Testis (tissue), 5 donors: ENCODE measurements around the gene CCDC200. TPM values are rescaled to one million over a fixed set of nuclear protein-coding genes. Genes with fewer than 3 reads are reported as not detected.
"Not testable (repeated sequence)": the region's sequence is repeated elsewhere in the genome, so short reads cannot be mapped to it uniquely, and the experiment has no call there.

Experiments used
- DNase-seq: peaks from one replicate; pipeline ENCODE4 v3.0.0-alpha.2; 2019
- H3K27ac ChIP-seq, 2 donors: fragments of 200-600 bp; sonication (generic); one replicate each; pipeline ENCODE4 v1.5.1; 2019
- H3K27me3 ChIP-seq: fragments of 200-600 bp; sonication (generic); one replicate; pipeline ENCODE4 v1.5.1; 2019
- H3K36me3 ChIP-seq: fragments of 200-600 bp; sonication (generic); one replicate; pipeline ENCODE4 v1.5.1; 2017; ENCODE audit warnings: low read depth; ENCODE audit errors: missing control alignments
- H3K4me1 ChIP-seq: fragments of 200-600 bp; sonication (generic); one replicate; pipeline ENCODE4 v1.5.1; 2019
- H3K4me3 ChIP-seq, 2 donors: fragments of 200-600 bp; sonication (generic); one replicate each; pipeline ENCODE4 v1.5.1; 2017 to 2019
- H3K9me3 ChIP-seq: fragments of 200-600 bp; sonication (generic); one replicate; pipeline ENCODE4 v1.5.1; 2017
- WGBS, 2 donors: methylation state at CpG; one replicate each; pipeline ENCODE4 v1.1.5; 2018; 5-methylcytosine and 5-hydroxymethylcytosine counted together
- intact Hi-C: fragments of 100-400 bp; cut with DNase I; formaldehyde crosslinking; loops from one replicate; pipeline ENCODE4 v1.15.1; 2023; ENCODE audit warnings: low total_unique reads
- long read RNA-seq, 2 donors: transcript quantifications; one replicate each; lab custom pipeline, GENCODE V29; 2026
- polyA plus RNA-seq: library from polyadenylated mRNA; stranded (reverse); fragments of 350-450 nt; fragmentation: Illumina TruSeq; extraction: RNeasy Lipid Tissue Mini Kit (QIAGEN cat#74804); gene quantifications from one replicate; pipeline ENCODE4 v1.2.3, GENCODE V29; 2014; ENCODE audit warnings: low read depth, low replicate concordance; ENCODE audit not compliant: insufficient read depth
- total RNA-seq, 2 donors: library from RNA; depleted of rRNA; stranded (reverse); fragments of >200 nt; gene quantifications; one replicate each; pipeline ENCODE4 v1.2.3, GENCODE V29; 2016

The CCDC200 gene
- total RNA-seq (100 to 1,000 TPM in 1 of 2 donors, 10 to 100 TPM in 1; 22.6 to 147 TPM), polyA plus RNA-seq (91.1 TPM)
- long read RNA-seq, donor 1: 0 reads
- long read RNA-seq, donor 2: 0 reads

GRCh38 chr17:43228020-43228782 lies at the start of gene CCDC200:
CCDC200 (minus strand) TSS chr17:43228623; CDS start chr17:43228554, 69 bp downstream.
- H3K36me3 ChIP-seq, intact Hi-C loops, H3K4me1 ChIP-seq, H3K4me3 ChIP-seq, H3K27ac ChIP-seq, DNase-seq, H3K9me3 ChIP-seq, H3K27me3 ChIP-seq: not testable (repeated sequence)
- no CpG with 5 or more reads among the region's 7 CpGs for WGBS, 2 donors

- H3K4me1 ChIP-seq, intact Hi-C loops, H3K36me3 ChIP-seq, H3K9me3 ChIP-seq, H3K27ac ChIP-seq, DNase-seq, H3K4me3 ChIP-seq, H3K27me3 ChIP-seq: not testable (repeated sequence)
- WGBS, 2 donors: no CpG with 5 or more reads among the region's 30 CpGs
These were observed 44.5 kb upstream of the CCDC200 start for GRCh38 chr17:43272914-43273313.

GRCh38 chr17:43272483-43272882 lies 44.1 kb upstream of the CCDC200 start:
- H3K4me3 ChIP-seq, H3K27me3 ChIP-seq, H3K4me1 ChIP-seq, intact Hi-C loops, H3K27ac ChIP-seq, H3K36me3 ChIP-seq, DNase-seq, H3K9me3 ChIP-seq: not testable (repeated sequence)
- WGBS, 2 donors: no CpG with 5 or more reads among the region's 12 CpGs

GRCh38 chr17:43270552-43271504 lies 42.4 kb upstream of the CCDC200 start:
- H3K4me1 ChIP-seq, H3K4me3 ChIP-seq, intact Hi-C loops, H3K27ac ChIP-seq, H3K27me3 ChIP-seq, H3K36me3 ChIP-seq, DNase-seq, H3K9me3 ChIP-seq: not testable (repeated sequence)
- no CpG with 5 or more reads among the region's 43 CpGs for WGBS, 2 donors

- 9 to 14% methylated on average over 17 to 18 of the region's 23 CpGs for WGBS, 2 donors
These were observed 18.0 kb upstream of the CCDC200 start for GRCh38 chr17:43246456-43246855.

GRCh38 chr17:43240596-43241352 lies 12.4 kb upstream of the CCDC200 start:
- H3K4me3 ChIP-seq, H3K27me3 ChIP-seq, DNase-seq, intact Hi-C loops, H3K36me3 ChIP-seq, H3K9me3 ChIP-seq, H3K4me1 ChIP-seq, H3K27ac ChIP-seq: not testable (repeated sequence)
- WGBS, 2 donors: no CpG with 5 or more reads among the region's 34 CpGs

More at GRCh38 chr17:43246456-43246855, 18.0 kb upstream of the CCDC200 start:
- H3K27me3 ChIP-seq, H3K4me1 ChIP-seq, H3K4me3 ChIP-seq, H3K9me3 ChIP-seq, DNase-seq, intact Hi-C loops, H3K36me3 ChIP-seq: not testable (repeated sequence)
- H3K27ac ChIP-seq: peak overlapping the region in 1 of 2 donors; percentile 70

- H3K9me3 ChIP-seq, H3K4me3 ChIP-seq, DNase-seq, H3K27ac ChIP-seq, H3K4me1 ChIP-seq, intact Hi-C loops, H3K36me3 ChIP-seq, H3K27me3 ChIP-seq: not testable (repeated sequence)
- no CpG with 5 or more reads among the region's 26 CpGs for WGBS, 2 donors
These were observed 11.2 kb upstream of the CCDC200 start for GRCh38 chr17:43239597-43239996.

GRCh38 chr17:43233877-43234276 lies 5.5 kb upstream of the CCDC200 start, which contains the start of gene RNU2-1:
RNU2-1 (minus strand) TSS chr17:43233977.
- intact Hi-C loops, H3K4me3 ChIP-seq, H3K27me3 ChIP-seq, H3K36me3 ChIP-seq, H3K27ac ChIP-seq, H3K9me3 ChIP-seq, H3K4me1 ChIP-seq, DNase-seq: not testable (repeated sequence)
- no CpG with 5 or more reads among the region's 31 CpGs for WGBS, 2 donors

GRCh38 chr17:43233263-43233662 lies 4.8 kb upstream of the CCDC200 start:
- no CpG with 5 or more reads among the region's 15 CpGs for WGBS, 2 donors
- intact Hi-C loops: not testable (repeated sequence)

GRCh38 chr17:43232021-43232699 lies 3.7 kb upstream of the CCDC200 start:
- 35 to 55% methylated on average over 4 to 23 of the region's 24 CpGs for WGBS, 2 donors
- H3K27me3 ChIP-seq, H3K4me3 ChIP-seq, H3K27ac ChIP-seq, intact Hi-C loops, H3K4me1 ChIP-seq, H3K36me3 ChIP-seq, H3K9me3 ChIP-seq: not testable (repeated sequence)
- DNase-seq: peak; percentile 65

More at GRCh38 chr17:43233263-43233662, 4.8 kb upstream of the CCDC200 start:
- not testable (repeated sequence) for H3K4me1 ChIP-seq, H3K4me3 ChIP-seq, DNase-seq, H3K27ac ChIP-seq, H3K9me3 ChIP-seq, H3K27me3 ChIP-seq, H3K36me3 ChIP-seq
